H1 (cell line): Measurements from ENCODE around the gene FOXF1.

ENCODE experiments used
- BACH1 ChIP-seq: IDR thresholded peaks from 2 replicates; pipeline ENCODE4 v1.6.1; 2012; ENCODE audit warnings: low read length, improper control_type of control experiment
- CTCF ChIP-seq, 3 experiments: IDR thresholded peaks; 1 replicate in 2 of 3; 2 replicates in 1 of 3; pipeline versions ENCODE4 v1.5.1 to v1.6.1; 2011; ENCODE audit warnings: low read length in 3 of 3, mild to moderate bottlenecking in 3 of 3, inconsistent platforms in 2 of 3, low read depth in 1 of 3, moderate library complexity in 1 of 3; ENCODE audit not compliant: insufficient read depth in 1 of 3; ENCODE audit errors: control extremely low read depth in 1 of 3
- EP300 ChIP-seq, 2 experiments: IDR thresholded peaks; 1 replicate in 1 of 2; 2 replicates in 1 of 2; pipeline ENCODE4 v1.6.1; 2011 to 2012; ENCODE audit warnings: low read depth in 2 of 2, low read length in 2 of 2, mild to moderate bottlenecking in 2 of 2, borderline replicate concordance in 1 of 2, inconsistent platforms in 1 of 2, moderate library complexity in 1 of 2
- EZH2 ChIP-seq: fragments of 200-600 bp; sonication (generic); IDR thresholded peaks from 2 replicates; pipeline ENCODE4 v1.7.1; 2012; ENCODE audit warnings: low read depth, mild to moderate bottlenecking, moderate library complexity, low read length, inconsistent platforms; ENCODE audit not compliant: severe bottlenecking
- FOSL1 ChIP-seq: IDR thresholded peaks from 2 replicates; pipeline ENCODE4 v1.6.1; 2011; ENCODE audit warnings: mild to moderate bottlenecking, low read depth, low read length, moderate library complexity; ENCODE audit not compliant: insufficient read depth
- GABPA ChIP-seq: IDR thresholded peaks from 2 replicates; pipeline ENCODE4 v1.6.1; 2011; ENCODE audit warnings: mild to moderate bottlenecking, low read length, moderate library complexity, borderline replicate concordance; ENCODE audit not compliant: insufficient read depth
- NRF1 ChIP-seq: IDR thresholded peaks from 2 replicates; pipeline ENCODE4 v1.6.1; 2011; ENCODE audit warnings: mild to moderate bottlenecking, low read depth, low read length, improper control_type of control experiment
- POLR2A ChIP-seq, 2 experiments: IDR thresholded peaks; 1 replicate in 1 of 2; 2 replicates in 1 of 2; pipeline ENCODE4 v1.6.1; 2011; ENCODE audit warnings: low read depth in 2 of 2, low read length in 2 of 2, mild to moderate bottlenecking in 2 of 2; ENCODE audit errors: control extremely low read depth in 1 of 2
- SIX5 ChIP-seq: IDR thresholded peaks from 2 replicates; pipeline ENCODE4 v1.6.1; 2011; ENCODE audit warnings: mild to moderate bottlenecking, low read depth, low read length
- TAF1 ChIP-seq: IDR thresholded peaks from 2 replicates; pipeline ENCODE4 v1.6.1; 2011; ENCODE audit warnings: mild to moderate bottlenecking, low read depth, low read length
- YY1 ChIP-seq: IDR thresholded peaks from 2 replicates; pipeline ENCODE4 v1.6.1; 2011; ENCODE audit warnings: low read depth, mild to moderate bottlenecking, low read length
- TF ChIP-seq, protein P1 (sequence below): IDR thresholded peaks from 2 replicates; pipeline ENCODE4 v1.6.1; 2012; ENCODE audit warnings: inconsistent platforms

- no peak for TF ChIP-seq CTCF (IDR thresholded peaks at IDR 0.05; ENCODE audit: control extremely low read depth in 1 of 3, insufficient read depth in 1 of 3, low read depth in 1 of 3, low read length in 3 of 3)
- TF ChIP-seq TAF1, result no peak
- TF ChIP-seq NRF1, result no peak
- TF ChIP-seq YY1, result no peak
- TF ChIP-seq BACH1, result no peak
- TF ChIP-seq SIX5, result no peak
- no peak for TF ChIP-seq POLR2A (IDR thresholded peaks at IDR 0.05; ENCODE audit: control extremely low read depth in 1 of 2, low read depth in 2 of 2, low read length in 2 of 2)
- TF ChIP-seq GABPA, result no peak
- TF ChIP-seq EP300 (IDR thresholded peaks at IDR 0.05; ENCODE audit: borderline replicate concordance in 1 of 2, low read depth in 2 of 2, low read length in 2 of 2), result no peak
- TF ChIP-seq FOSL1, result no peak
- no peak for TF ChIP-seq EZH2
- TF ChIP-seq, protein P1, sequence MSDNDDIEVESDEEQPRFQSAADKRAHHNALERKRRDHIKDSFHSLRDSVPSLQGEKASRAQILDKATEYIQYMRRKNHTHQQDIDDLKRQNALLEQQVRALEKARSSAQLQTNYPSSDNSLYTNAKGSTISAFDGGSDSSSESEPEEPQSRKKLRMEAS, result no peak
These were observed 20.2 kb downstream of the FOXF1 start for GRCh38 chr16:86530251-86531190.
